Spleen (tissue), 11 donors: ENCODE measurements around the gene ARSB. TPM values are rescaled to one million over a fixed set of nuclear protein-coding genes. Genes with fewer than 3 reads are reported as not detected.

Experiments used
- DNase-seq: peaks from one replicate; pipeline ENCODE4 v3.0.0-alpha.2; 2020
- H3K27ac ChIP-seq, 8 donors: fragments of 200-600 bp; sonication (generic) in 7 of 8; 1 replicate in 4 of 8; 2 replicates in 4 of 8; pipeline versions ENCODE4 v1.5.0 to v1.8.0; 2016 to 2021; ENCODE audit warnings: inconsistent platforms in 4 of 8, mild to moderate bottlenecking in 4 of 8, moderate library complexity in 1 of 8
- H3K27me3 ChIP-seq, 7 donors: fragments of 200-600 bp; sonication (generic) in 6 of 7; replicated peaks in 1 of 7; 1 replicate in 4 of 7; 2 replicates in 3 of 7; pipeline versions ENCODE4 v1.5.0 to v1.8.0; 2016 to 2021; ENCODE audit warnings: inconsistent platforms in 3 of 7, mild to moderate bottlenecking in 1 of 7
- H3K36me3 ChIP-seq, 6 donors: fragments of 200-600 bp; sonication (generic) in 5 of 6; 1 replicate in 4 of 6; 2 replicates in 2 of 6; pipeline versions ENCODE4 v1.5.0 to v1.8.0; 2016 to 2021; ENCODE audit warnings: inconsistent platforms in 2 of 6
- H3K4me1 ChIP-seq, 6 donors: fragments of 200-600 bp; sonication (generic) in 5 of 6; 1 replicate in 3 of 6; 2 replicates in 3 of 6; pipeline versions ENCODE4 v1.5.0 to v1.8.0; 2016 to 2021; ENCODE audit warnings: inconsistent platforms in 3 of 6
- H3K4me3 ChIP-seq, 8 donors: fragments of 200-600 bp; sonication (generic) in 7 of 8; 1 replicate in 4 of 8; 2 replicates in 4 of 8; pipeline versions ENCODE4 v1.5.0 to v1.8.0; 2016 to 2021; ENCODE audit warnings: inconsistent platforms in 4 of 8, mild to moderate bottlenecking in 4 of 8, moderate library complexity in 2 of 8
- H3K9me3 ChIP-seq, 8 donors: fragments of 200-600 bp; sonication (generic) in 7 of 8; 1 replicate in 4 of 8; 2 replicates in 4 of 8; pipeline versions ENCODE4 v1.5.0 to v1.8.0; 2016 to 2021; ENCODE audit warnings: inconsistent platforms in 4 of 8
- CTCF ChIP-seq, 11 experiments: fragments of 200-600 bp in 7 of 11; fragments of 450-650 bp in 4 of 11; sonication (generic) in 4 of 11; IDR thresholded peaks in 8 of 11; conservative IDR thresholded peaks in 3 of 11; 1 replicate in 7 of 11; 2 replicates in 4 of 11; pipeline versions ENCODE4 v1.4.0 to v1.8.0; 2016 to 2021; ENCODE audit warnings: antibody characterized with exemption in 11 of 11, inconsistent platforms in 4 of 11, mild to moderate bottlenecking in 1 of 11
- POLR2A ChIP-seq, 3 donors: fragments of 450-650 bp; IDR thresholded peaks; one replicate each; pipeline ENCODE4 v1.5.1; 2017; ENCODE audit warnings: antibody characterized with exemption in 3 of 3, mild to moderate bottlenecking in 1 of 3
- POLR2AphosphoS5 ChIP-seq, 3 donors: sonication (generic); formaldehyde crosslinking; IDR thresholded peaks; one replicate each; pipeline ENCODE4 v1.5.1; 2017; ENCODE audit warnings: antibody characterized with exemption in 3 of 3
- WGBS, 5 donors: extraction: QIAGEN DNeasy Blood & Tissue Kit in 3 of 5; methylation state at CpG; one replicate each; pipeline versions ENCODE4 v1.1.5 to v1.1.7; 2013 to 2018; 5-methylcytosine and 5-hydroxymethylcytosine counted together
- intact Hi-C: fragments of 100-400 bp; cut with DNase I; formaldehyde crosslinking; loops from one replicate; pipeline ENCODE4 v1.15.0; 2023; ENCODE audit warnings: low total_unique reads
- polyA plus RNA-seq, 3 donors: library from polyadenylated mRNA; stranded (reverse); fragments of 200-250 nt; gene quantifications; one replicate each; pipeline ENCODE4 v1.2.1, GENCODE V29; 2013
- total RNA-seq, 7 donors: library from RNA; depleted of rRNA in 3 of 7; stranded (reverse); fragments of >200 nt in 3 of 7; fragmentation: NEBNext Ultra II Directional in 4 of 7; extraction: Animal tissue kit (Norgen Biotek cat#: 25700) in 4 of 7; gene quantifications; one replicate each; pipeline versions ENCODE4 v1.1.0 to v1.2.1, GENCODE V29; 2016 to 2021
- donor health status: healthy with polysubstance abuse.
- donor health status: DM: no; HTN: no; CAD: no; lungs with moderate emphysema.
- donor health status: DM: no; HTN: no; CAD: no.
- donor health status: Bipolar disorder and iron deficiency.
- donor health status: healthy.
- donor health status: DM: no; HTN: no; CAD: no.
- donor health status: DM: yes; HTN: yes; CAD: no.

Gene ARSB
- total and polyA plus RNA-seq, 10 donors = 1.1 to 18.5 (median 11.1) TPM

- Histone ChIP-seq H3K27me3 (no peaks in the 10 kb centered on the region), H3K36me3 (peaks cover 0 to 36% (median 13%) of the 10 kb centered on the region in 6 donors), H3K9me3 (no peaks in the 10 kb centered on the region), H3K4me1 (no peaks in the 10 kb centered on the region), H3K27ac (no peak overlapping the region), H3K4me3 (no peak overlapping the region)
- TF ChIP-seq CTCF (IDR thresholded peaks at IDR 0.05 in 8 of 11, conservative IDR thresholded peaks at IDR 0.05 in 3 of 11) (no peak), POLR2A (IDR thresholded peaks at IDR 0.05) (no peak), POLR2AphosphoS5 (IDR thresholded peaks at IDR 0.05) (no peak)
- 88 to 100% (median 96%) methylated on average over 1 of the region's 1 CpG for WGBS, 5 donors
- intact Hi-C loops = no loop called here
- no peak for DNase-seq
Measured at GRCh38 chr5:78961743-78962142, 23.4 kb downstream of the ARSB start.

- no peak for DNase-seq
- 70 to 95% (median 91%) methylated on average over 1 of the region's 1 CpG for WGBS, 5 donors
- H3K36me3 ChIP-seq = peaks cover 0 to 43% (median 16%) of the 10 kb centered on the region in 6 donors
- H3K4me1 ChIP-seq = no peaks in the 10 kb centered on the region
- H3K9me3 ChIP-seq = no peaks in the 10 kb centered on the region
- no peak overlapping the region for H3K27ac ChIP-seq
- no peak overlapping the region for H3K4me3 ChIP-seq
- no peaks in the 10 kb centered on the region for H3K27me3 ChIP-seq
- intact Hi-C loops = no loop called here
- TF ChIP-seq POLR2A (IDR thresholded peaks at IDR 0.05) (no peak), CTCF (IDR thresholded peaks at IDR 0.05 in 8 of 11, conservative IDR thresholded peaks at IDR 0.05 in 3 of 11) (no peak), POLR2AphosphoS5 (IDR thresholded peaks at IDR 0.05) (no peak)
Measured at GRCh38 chr5:78959767-78960166, 25.3 kb downstream of the ARSB start.

- Histone ChIP-seq H3K36me3 (peaks cover 0 to 39% (median 11%) of the 10 kb centered on the region in 6 donors), H3K27me3 (no peaks in the 10 kb centered on the region), H3K27ac (no peak overlapping the region), H3K9me3 (no peaks in the 10 kb centered on the region), H3K4me1 (no peaks in the 10 kb centered on the region), H3K4me3 (no peak overlapping the region)
- TF ChIP-seq CTCF (IDR thresholded peaks at IDR 0.05 in 8 of 11, conservative IDR thresholded peaks at IDR 0.05 in 3 of 11) = no peak
- TF ChIP-seq POLR2AphosphoS5 (IDR thresholded peaks at IDR 0.05) = no peak
- no peak for TF ChIP-seq POLR2A (IDR thresholded peaks at IDR 0.05)
- DNase-seq = no peak
- intact Hi-C loops = no loop called here
- 48 to 68% (median 65%) methylated on average over 3 of the region's 3 CpGs for WGBS, 5 donors
Measured at GRCh38 chr5:78958672-78959445, 26.3 kb downstream of the ARSB start.

- 70 to 90% (median 87%) methylated on average over 1 of the region's 1 CpG for WGBS, 5 donors
Measured at GRCh38 chr5:78956901-78957300, 28.2 kb downstream of the ARSB start.

More at GRCh38 chr5:78956901-78957300, 28.2 kb downstream of the ARSB start:
- Histone ChIP-seq H3K36me3 (peaks cover 0 to 19% (median 3%) of the 10 kb centered on the region in 6 donors), H3K4me1 (no peaks in the 10 kb centered on the region), H3K9me3 (no peaks in the 10 kb centered on the region), H3K4me3 (no peak overlapping the region), H3K27me3 (no peaks in the 10 kb centered on the region), H3K27ac (no peak overlapping the region)
- intact Hi-C loops = no loop called here
- no peak for DNase-seq
- TF ChIP-seq POLR2A (IDR thresholded peaks at IDR 0.05) (no peak), CTCF (IDR thresholded peaks at IDR 0.05 in 8 of 11, conservative IDR thresholded peaks at IDR 0.05 in 3 of 11) (no peak), POLR2AphosphoS5 (IDR thresholded peaks at IDR 0.05) (no peak)
